ENCODE data around the gene ZFPM1.
"Not testable (repeated sequence)": the region's sequence is repeated elsewhere in the genome, so short reads cannot be mapped to it uniquely, and the experiment has no call there.

ZFPM1 gene

GRCh38 chr16:88484505-88485365 is 31.7 kb downstream of the ZFPM1 start:
- peak; percentile 31 for DNase-seq

GRCh38 chr16:88485366-88485741 is 32.3 kb downstream of the ZFPM1 start:
- DNase-seq, result not testable (repeated sequence)

GRCh38 chr16:88486398-88487123 is 33.5 kb downstream of the ZFPM1 start:
- DNase-seq, result no peak

- DNase-seq, result no peak
Measured at GRCh38 chr16:88487124-88487432, 34.0 kb downstream of the ZFPM1 start.

GRCh38 chr16:88487920-88488851 is 35.1 kb downstream of the ZFPM1 start:
- peak; percentile 53 for DNase-seq

GRCh38 chr16:88489163-88489741 is 36.2 kb downstream of the ZFPM1 start:
- DNase-seq, result no peak

- DNase-seq, result no peak
Measured at GRCh38 chr16:88491001-88491559, 38.0 kb downstream of the ZFPM1 start.

- no peak for DNase-seq
Measured at GRCh38 chr16:88491560-88492310, 38.7 kb downstream of the ZFPM1 start.

- DNase-seq, result no peak
Measured at GRCh38 chr16:88493879-88494278, 40.8 kb downstream of the ZFPM1 start.

GRCh38 chr16:88494335-88495154 is 41.5 kb downstream of the ZFPM1 start:
- no peak for DNase-seq

- no peak for DNase-seq
Measured at GRCh38 chr16:88495268-88495772, 42.2 kb downstream of the ZFPM1 start.

GRCh38 chr16:88497561-88498462 is 44.7 kb downstream of the ZFPM1 start:
- no peak for DNase-seq

- DNase-seq, result no peak
Measured at GRCh38 chr16:88498576-88499208, 45.6 kb downstream of the ZFPM1 start.

GRCh38 chr16:88499292-88499691 is 46.2 kb downstream of the ZFPM1 start:
- DNase-seq, result no peak

GRCh38 chr16:88499836-88500251 is 46.8 kb downstream of the ZFPM1 start:
- no peak for DNase-seq

- DNase-seq, result no peak
Measured at GRCh38 chr16:88500255-88500661, 47.2 kb downstream of the ZFPM1 start.

GRCh38 chr16:88502371-88502770 is 49.3 kb downstream of the ZFPM1 start:
- no peak for DNase-seq

GRCh38 chr16:88502776-88503280 is 49.7 kb downstream of the ZFPM1 start:
- DNase-seq, result no peak

- no peak for DNase-seq
Measured at GRCh38 chr16:88503374-88503770, 50.3 kb downstream of the ZFPM1 start.

All from NCI-H526 treated with DMSO at 0.1 percent for 48 hours (cell line).